Neural progenitor cell (in vitro differentiated cells): ENCODE measurements around the gene RFX8. TPM values are rescaled to one million over a fixed set of nuclear protein-coding genes. Genes with fewer than 3 reads are reported as not detected.

Experiments
- DNase-seq: peaks from one replicate; pipeline ENCODE4 v3.0.0-alpha.2; 2016; ENCODE audit warnings: low spot score
- H2AFZ ChIP-seq: fragments of 200-600 bp; sonication (generic); replicated peaks from 2 replicates; pipeline ENCODE4 v1.6.1; 2016; ENCODE audit warnings: antibody characterized with exemption
- H3F3A ChIP-seq: fragments of 200-600 bp; sonication (generic); 2 replicates; pipeline ENCODE4 v1.6.1; 2016; ENCODE audit warnings: antibody characterized with exemption, low read depth
- H3K27ac ChIP-seq: fragments of 200-600 bp; sonication (generic); 2 replicates; pipeline ENCODE4 v1.5.1; 2016; ENCODE audit warnings: mild to moderate bottlenecking
- H3K27me3 ChIP-seq: fragments of 200-600 bp; sonication (generic); 2 replicates; pipeline ENCODE4 v1.6.1; 2016; ENCODE audit warnings: mild to moderate bottlenecking, moderate library complexity
- H3K36me3 ChIP-seq: fragments of 200-600 bp; sonication (generic); 2 replicates; pipeline ENCODE4 v1.5.1; 2016
- H3K4me1 ChIP-seq: fragments of 200-600 bp; sonication (generic); 2 replicates; pipeline ENCODE4 v1.6.1; 2016; ENCODE audit warnings: mixed run types
- H3K4me2 ChIP-seq: fragments of 200-600 bp; sonication (generic); 2 replicates; pipeline ENCODE4 v1.6.1; 2016
- H3K4me3 ChIP-seq: fragments of 200-600 bp; sonication (generic); 2 replicates; pipeline ENCODE4 v1.5.1; 2016
- H3K79me2 ChIP-seq: fragments of 200-600 bp; sonication (generic); 2 replicates; pipeline ENCODE4 v1.6.1; 2016; ENCODE audit warnings: low read depth
- H3K9ac ChIP-seq: fragments of 200-600 bp; sonication (generic); 2 replicates; pipeline ENCODE4 v1.6.1; 2016
- H3K9me3 ChIP-seq: fragments of 200-600 bp; sonication (generic); 2 replicates; pipeline ENCODE4 v1.5.1; 2016; ENCODE audit warnings: low read depth
- H4K20me1 ChIP-seq: fragments of 200-600 bp; sonication (generic); 2 replicates; pipeline ENCODE4 v1.6.1; 2016; ENCODE audit warnings: low read depth
- H3K27ac Mint-ChIP-seq: 3 replicates; pipeline ENCODE4 v1.8.0; 2021; ENCODE audit warnings: mixed read lengths
- H3K27me3 Mint-ChIP-seq: 2 replicates; pipeline ENCODE4 v1.8.0; 2022; ENCODE audit warnings: low read depth, mild to moderate bottlenecking, inconsistent platforms, moderate library complexity, mixed read lengths; ENCODE audit not compliant: insufficient read depth
- H3K36me3 Mint-ChIP-seq: 3 replicates; pipeline ENCODE4 v1.8.0; 2021; ENCODE audit warnings: mixed read lengths
- H3K4me1 Mint-ChIP-seq: 3 replicates; pipeline ENCODE4 v1.8.0; 2021; ENCODE audit warnings: mixed read lengths
- H3K4me3 Mint-ChIP-seq: 3 replicates; pipeline ENCODE4 v1.8.0; 2021; ENCODE audit warnings: mild to moderate bottlenecking, moderate library complexity, mixed read lengths
- H3K9me3 Mint-ChIP-seq: 3 replicates; pipeline ENCODE4 v1.8.0; 2020; ENCODE audit warnings: mixed read lengths
- EZH2 ChIP-seq: fragments of 200-600 bp; sonication (generic); IDR thresholded peaks from 2 replicates; pipeline ENCODE4 v1.6.1; 2017; ENCODE audit warnings: antibody characterized with exemption, mild to moderate bottlenecking, moderate library complexity
- EZH2phosphoT487 ChIP-seq: fragments of 200-600 bp; sonication (generic); IDR thresholded peaks from 2 replicates; pipeline ENCODE4 v1.6.1; 2017; ENCODE audit warnings: antibody characterized with exemption
- total RNA-seq: library from RNA; depleted of rRNA; stranded (reverse); fragments of >200 nt; gene quantifications from 2 replicates; pipeline ENCODE4 v1.2.3, GENCODE V29; 2015; ENCODE audit warnings: low replicate concordance
- TF ChIP-seq, protein P1 (sequence below): fragments of 200-600 bp; sonication (generic); IDR thresholded peaks from 2 replicates; pipeline ENCODE4 v1.5.1; 2017; ENCODE audit warnings: antibody characterized with exemption, mild to moderate bottlenecking

The RFX8 gene
- total RNA-seq, 1 donor from 2014 or later, result 0.37 TPM

DNA sequence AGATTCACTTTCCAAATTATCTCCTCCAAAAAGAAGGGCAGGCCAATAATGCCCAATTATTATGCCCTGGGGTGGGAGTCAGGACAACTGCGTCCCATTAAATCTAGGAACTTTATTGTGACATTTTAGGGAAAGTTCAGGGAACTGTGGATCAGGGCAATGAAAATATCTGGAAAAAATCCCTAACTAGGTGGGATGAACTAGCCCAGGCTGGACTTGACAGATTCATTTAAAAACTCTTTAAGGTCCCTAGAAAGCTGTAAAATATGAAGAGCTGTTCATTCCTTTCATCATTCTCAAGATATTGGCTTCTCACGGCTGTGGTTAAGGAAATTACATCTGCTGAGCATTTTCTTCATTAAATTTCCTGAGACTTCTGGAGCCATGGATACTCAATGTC is 95.8 kb downstream of the RFX8 start:
- Histone ChIP-seq H3K79me2 (no peaks in the 10 kb centered on the region), H3K9me3 (no peaks in the 10 kb centered on the region), H4K20me1 (no peaks in the 10 kb centered on the region), H3K4me1 (no peaks in the 10 kb centered on the region), H3K27me3 (peaks cover under 1% of the 10 kb centered on the region), H3K27ac (no peak overlapping the region), H2AFZ (no peak overlapping the region), H3K36me3 (no peaks in the 10 kb centered on the region), H3K4me2 (no peak overlapping the region), H3K4me3 (no peak overlapping the region), H3F3A (no peaks in the 10 kb centered on the region), H3K9ac (no peak overlapping the region)
- DNase-seq, result no peak
- TF ChIP-seq EZH2phosphoT487 (no peak), EZH2 (no peak)
- TF ChIP-seq, protein P1, sequence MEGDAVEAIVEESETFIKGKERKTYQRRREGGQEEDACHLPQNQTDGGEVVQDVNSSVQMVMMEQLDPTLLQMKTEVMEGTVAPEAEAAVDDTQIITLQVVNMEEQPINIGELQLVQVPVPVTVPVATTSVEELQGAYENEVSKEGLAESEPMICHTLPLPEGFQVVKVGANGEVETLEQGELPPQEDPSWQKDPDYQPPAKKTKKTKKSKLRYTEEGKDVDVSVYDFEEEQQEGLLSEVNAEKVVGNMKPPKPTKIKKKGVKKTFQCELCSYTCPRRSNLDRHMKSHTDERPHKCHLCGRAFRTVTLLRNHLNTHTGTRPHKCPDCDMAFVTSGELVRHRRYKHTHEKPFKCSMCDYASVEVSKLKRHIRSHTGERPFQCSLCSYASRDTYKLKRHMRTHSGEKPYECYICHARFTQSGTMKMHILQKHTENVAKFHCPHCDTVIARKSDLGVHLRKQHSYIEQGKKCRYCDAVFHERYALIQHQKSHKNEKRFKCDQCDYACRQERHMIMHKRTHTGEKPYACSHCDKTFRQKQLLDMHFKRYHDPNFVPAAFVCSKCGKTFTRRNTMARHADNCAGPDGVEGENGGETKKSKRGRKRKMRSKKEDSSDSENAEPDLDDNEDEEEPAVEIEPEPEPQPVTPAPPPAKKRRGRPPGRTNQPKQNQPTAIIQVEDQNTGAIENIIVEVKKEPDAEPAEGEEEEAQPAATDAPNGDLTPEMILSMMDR, result no peak
- no peak overlapping the region for H3K4me3 Mint-ChIP-seq
- H3K36me3 Mint-ChIP-seq, result no peaks in the 10 kb centered on the region
- H3K4me1 Mint-ChIP-seq, result peaks cover 15% of the 10 kb centered on the region
- no peaks in the 10 kb centered on the region for H3K9me3 Mint-ChIP-seq
- H3K27me3 Mint-ChIP-seq, result peaks cover 9% of the 10 kb centered on the region
- H3K27ac Mint-ChIP-seq, result no peak overlapping the region

DNA sequence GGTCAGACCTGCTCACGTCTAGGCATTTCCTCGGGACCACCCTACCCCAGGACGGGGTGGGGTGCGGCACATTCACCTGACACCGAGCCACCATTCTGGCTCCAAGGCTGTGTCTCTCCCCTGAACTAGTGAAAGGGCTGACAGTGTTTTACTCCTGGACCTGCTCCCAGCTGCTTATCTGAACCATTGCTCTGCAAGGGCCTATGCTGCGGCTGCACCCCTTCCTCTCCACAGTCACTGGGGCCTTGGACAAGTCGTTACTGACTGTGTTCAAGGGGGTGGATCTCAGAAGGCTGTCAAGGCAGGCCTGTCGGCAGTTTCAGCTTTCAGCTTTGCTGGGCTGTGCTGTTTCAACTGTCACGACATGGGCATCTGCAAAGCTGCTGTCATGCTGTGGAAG is 99.3 kb downstream of the RFX8 start:
- no peak overlapping the region for H3K27ac ChIP-seq
- no peak overlapping the region for H3K9ac ChIP-seq
- Mint-ChIP-seq H3K36me3 (no peaks in the 10 kb centered on the region), H3K4me3 (no peak overlapping the region), H3K9me3 (peaks cover 2% of the 10 kb centered on the region), H3K4me1 (peaks cover 13% of the 10 kb centered on the region), H3K27ac (no peak overlapping the region), H3K27me3 (peaks cover 4% of the 10 kb centered on the region)
- peaks cover 8% of the 10 kb centered on the region for H3K4me1 ChIP-seq
- H3K9me3 ChIP-seq, result no peaks in the 10 kb centered on the region
- no peaks in the 10 kb centered on the region for H4K20me1 ChIP-seq
- no peak for TF ChIP-seq EZH2phosphoT487
- TF ChIP-seq, protein P1, result no peak
- TF ChIP-seq EZH2, result no peak
- no peak overlapping the region for H2AFZ ChIP-seq
- H3K4me2 ChIP-seq, result no peak overlapping the region
- DNase-seq, result no peak
- no peaks in the 10 kb centered on the region for H3K79me2 ChIP-seq
- no peaks in the 10 kb centered on the region for H3K27me3 ChIP-seq
- no peaks in the 10 kb centered on the region for H3F3A ChIP-seq
- H3K4me3 ChIP-seq, result no peak overlapping the region
- no peaks in the 10 kb centered on the region for H3K36me3 ChIP-seq

DNA sequence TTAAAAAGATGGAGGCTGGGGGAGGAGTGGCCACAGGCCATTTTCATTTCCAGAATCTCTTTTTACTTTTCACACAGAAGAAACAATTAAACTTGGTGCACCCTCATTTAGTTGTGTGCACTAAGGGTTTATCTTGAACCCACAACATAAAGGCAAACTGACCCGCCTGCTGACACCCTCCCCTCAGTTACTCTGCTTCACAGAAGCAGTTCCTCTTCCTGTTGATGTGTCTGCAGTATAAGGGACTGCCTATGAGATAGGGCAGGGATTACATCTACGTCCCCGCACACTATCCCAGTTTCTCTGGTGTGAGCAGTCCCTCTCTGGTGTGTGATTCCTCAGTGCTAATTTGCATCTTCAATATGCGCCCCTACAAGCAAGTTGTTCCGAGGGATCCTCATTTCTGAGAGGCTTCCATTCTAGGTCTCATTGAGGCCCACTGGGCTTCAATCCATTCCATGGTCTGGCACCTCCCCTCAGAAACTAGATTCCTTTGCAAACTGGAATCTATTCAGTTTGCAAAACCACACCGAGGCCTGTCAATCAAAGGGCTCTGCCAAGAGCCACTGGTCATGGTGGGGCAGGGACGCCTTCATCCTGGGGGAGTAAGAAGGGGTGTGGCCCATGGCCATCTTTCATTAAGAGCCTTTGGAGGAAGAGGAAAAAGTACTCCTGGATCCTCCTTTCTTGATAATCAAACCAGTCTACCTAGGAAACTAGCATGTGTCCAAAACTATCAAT is 99.9 kb downstream of the RFX8 start:
- Mint-ChIP-seq H3K36me3 (no peaks in the 10 kb centered on the region), H3K9me3 (peaks cover 2% of the 10 kb centered on the region), H3K4me1 (peaks cover 13% of the 10 kb centered on the region), H3K4me3 (no peak overlapping the region), H3K27ac (no peak overlapping the region), H3K27me3 (peaks cover 4% of the 10 kb centered on the region)
- Histone ChIP-seq H3K9ac (no peak overlapping the region), H3K36me3 (no peaks in the 10 kb centered on the region), H3K9me3 (no peaks in the 10 kb centered on the region), H3K27me3 (no peaks in the 10 kb centered on the region), H3K27ac (no peak overlapping the region), H3F3A (no peaks in the 10 kb centered on the region), H3K4me1 (peaks cover 8% of the 10 kb centered on the region), H4K20me1 (no peaks in the 10 kb centered on the region), H2AFZ (no peak overlapping the region), H3K4me2 (no peak overlapping the region), H3K4me3 (no peak overlapping the region), H3K79me2 (no peaks in the 10 kb centered on the region)
- TF ChIP-seq EZH2 (no peak), EZH2phosphoT487 (no peak)
- TF ChIP-seq, protein P1, result no peak
- DNase-seq, result no peak
